OCI-LY7 (cell line): ENCODE data around the gene TRIM49. TPM values are rescaled to one million over a fixed set of nuclear protein-coding genes. Genes with fewer than 3 reads are reported as not detected.
"Not testable (repeated sequence)": the region's sequence is repeated elsewhere in the genome, so short reads cannot be mapped to it uniquely, and the experiment has no call there.

Experiments
- BruUV-seq: library from RNA; stranded (reverse); fragments of 400-500 nt; replicated peaks from 2 replicates; lab custom pipeline; 2021; lab: Mats Ljungman, UMichigan
- CTCF ChIA-PET: fragments of 300-600 bp; sonication (Branson Sonifier 250); formaldehyde crosslinking; loops from one replicate; lab custom pipeline; 2022; ENCODE audit warnings: antibody characterized with exemption; ENCODE audit not compliant: unreplicated experiment; lab: Charles Lee
- POLR2A ChIA-PET: fragments of 300-600 bp; sonication (Branson Sonifier 250); formaldehyde crosslinking; loops from one replicate; lab custom pipeline; 2022; ENCODE audit warnings: antibody characterized with exemption; lab: Charles Lee
- DNase-seq: peaks from one replicate; pipeline ENCODE4 v3.0.0-alpha.2; 2015; ENCODE audit warnings: low spot score
- H2AFZ ChIP-seq: fragments of 200-600 bp; sonication (generic), shearing (Covaris generic); 2 replicates; pipeline ENCODE4 v1.6.1; 2014; ENCODE audit warnings: mild to moderate bottlenecking, antibody characterized with exemption, low read length, moderate library complexity
- H3K27ac ChIP-seq: fragments of 200-600 bp; sonication (generic); 2 replicates; pipeline ENCODE4 v1.5.1; 2014; ENCODE audit warnings: mixed run types, low read depth, mild to moderate bottlenecking, moderate library complexity, low read length, inconsistent platforms; ENCODE audit not compliant: poor library complexity, severe bottlenecking
- H3K36me3 ChIP-seq: fragments of 200-600 bp; sonication (generic); 2 replicates; pipeline ENCODE4 v1.6.1; 2014; ENCODE audit warnings: mild to moderate bottlenecking, antibody characterized with exemption, low read length, moderate library complexity, mixed read lengths; ENCODE audit not compliant: insufficient read depth
- H3K4me1 ChIP-seq: fragments of 200-600 bp; sonication (generic); 2 replicates; pipeline ENCODE4 v1.5.1; 2014; ENCODE audit warnings: mild to moderate bottlenecking, low read length; ENCODE audit not compliant: insufficient read depth, poor library complexity, severe bottlenecking
- H3K4me2 ChIP-seq: fragments of 200-600 bp; sonication (generic); 2 replicates; pipeline ENCODE4 v1.6.1; 2014; ENCODE audit warnings: mild to moderate bottlenecking, low read length
- H3K4me3 ChIP-seq: fragments of 200-600 bp; sonication (generic); 2 replicates; pipeline ENCODE4 v1.5.1; 2014; ENCODE audit warnings: mild to moderate bottlenecking, low read depth, low read length; ENCODE audit not compliant: poor library complexity, severe bottlenecking
- H3K79me2 ChIP-seq: fragments of 200-600 bp; sonication (generic); 2 replicates; pipeline ENCODE4 v1.6.1; 2016; ENCODE audit warnings: low read depth, mild to moderate bottlenecking, low read length, moderate library complexity, mixed read lengths; ENCODE audit not compliant: insufficient read depth
- H3K9me2 ChIP-seq: fragments of 200-600 bp; sonication (generic); 2 replicates; pipeline ENCODE4 v1.6.1; 2016; ENCODE audit warnings: mild to moderate bottlenecking, low read length, mixed read lengths; ENCODE audit not compliant: insufficient read depth
- H3K9me3 ChIP-seq: fragments of 200-600 bp; sonication (generic); 2 replicates; pipeline ENCODE4 v1.6.1; 2014; ENCODE audit warnings: mild to moderate bottlenecking, mixed run types, low read length, mixed read lengths
- H4K20me1 ChIP-seq: fragments of 200-600 bp; sonication (generic); 2 replicates; pipeline ENCODE4 v1.6.1; 2014; ENCODE audit warnings: mild to moderate bottlenecking, antibody characterized with exemption, low read length, moderate library complexity, mixed read lengths; ENCODE audit not compliant: insufficient read depth
- intact Hi-C: fragments of 100-400 bp; cut with micrococcal nuclease; formaldehyde crosslinking; loops from one replicate; pipeline ENCODE4 v1.10.0; 2022; ENCODE audit not compliant: unreplicated experiment
- small RNA-seq: library from RNA; depleted of rRNA; stranded (forward); fragments of <200 nt; gene quantifications from one replicate; pipeline ENCODE3, GENCODE V24; 2014
- total RNA-seq, 2 experiments: library from RNA; depleted of rRNA in 1 of 2; stranded (reverse); fragments of >200 nt in 1 of 2; shearing (Covaris generic) in 1 of 2; gene quantifications; 2 replicates each; pipeline ENCODE4 v1.2.3, GENCODE V29; 2014 to 2022

TRIM49 gene
- total RNA-seq, 2 experiments from 2014 or later = not detected

DNA sequence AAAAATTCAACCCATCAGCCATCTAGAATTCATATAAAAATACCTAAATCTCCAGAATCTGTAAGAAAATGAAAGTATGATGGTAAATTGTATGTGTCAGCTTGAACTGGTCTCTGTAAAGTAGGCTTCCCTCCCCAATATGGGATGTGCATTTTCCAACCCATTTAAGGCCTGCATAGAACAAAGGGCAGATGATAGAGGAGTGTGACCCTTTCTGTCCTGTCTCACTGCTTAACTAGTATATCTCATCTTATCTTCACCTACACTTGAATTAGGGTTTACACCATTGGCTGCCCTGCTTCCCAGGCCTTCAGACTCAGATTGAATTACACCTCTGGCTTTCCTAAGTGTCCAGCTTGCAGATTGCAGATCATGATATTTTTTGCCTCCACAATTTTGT, 57.6 kb downstream of the TRIM49 start:
- H4K20me1 ChIP-seq, H3K4me3 ChIP-seq, H3K9me2 ChIP-seq, POLR2A ChIA-PET, H2AFZ ChIP-seq, H3K4me1 ChIP-seq, H3K27ac ChIP-seq, intact Hi-C loops, H3K4me2 ChIP-seq, H3K9me3 ChIP-seq, DNase-seq, BruUV-seq, H3K36me3 ChIP-seq, CTCF ChIA-PET, H3K79me2 ChIP-seq: not testable (repeated sequence)

Small RNAs within 50 kb of the gene (small RNA-seq; reads per million reads assigned to genes)
- not detected for gene AP003122.3

Other genes with a start within 250 kb of the TRIM49 start
- not detected in 2 replicates for gene TRIM77, start 98.3 kb downstream of the TRIM49 start, total RNA-seq (2014; rRNA removed; shearing (Covaris generic))
- not detected in 2 replicates for gene TRIM77, start 98.3 kb downstream of the TRIM49 start, total RNA-seq (2022)
- gene TRIM64B, start 69.9 kb upstream of the TRIM49 start, total RNA-seq (2014; rRNA removed; shearing (Covaris generic)) = not detected in 2 replicates
- not detected in 2 replicates for gene TRIM64B, start 69.9 kb upstream of the TRIM49 start, total RNA-seq (2022)
- not detected in 2 replicates for gene TRIM49D1, start 113.7 kb upstream of the TRIM49 start, total RNA-seq (2014; rRNA removed; shearing (Covaris generic))
- gene TRIM49D1, start 113.7 kb upstream of the TRIM49 start, total RNA-seq (2022) = not detected in 2 replicates
- gene TRIM49D2, start 115.5 kb upstream of the TRIM49 start, total RNA-seq (2014; rRNA removed; shearing (Covaris generic)) = not detected in 2 replicates
- not detected in 2 replicates for gene TRIM49D2, start 115.5 kb upstream of the TRIM49 start, total RNA-seq (2022)
- gene TRIM64, start 157.5 kb upstream of the TRIM49 start, total RNA-seq (2014; rRNA removed; shearing (Covaris generic)) = not detected in 2 replicates
- gene TRIM64, start 157.5 kb upstream of the TRIM49 start, total RNA-seq (2022) = not detected in 2 replicates
- not detected in 2 replicates for gene TRIM49C, start 222.5 kb upstream of the TRIM49 start, total RNA-seq (2014; rRNA removed; shearing (Covaris generic))
- gene TRIM49C, start 222.5 kb upstream of the TRIM49 start, total RNA-seq (2022) = not detected in 2 replicates